Measurements from ENCODE around the gene CRYBB1. TPM values are rescaled to one million over a fixed set of nuclear protein-coding genes. Genes with fewer than 3 reads are reported as not detected.

Gene CRYBB1
- total RNA-seq, 3 donors from 2014 or later: 2.6 TPM; not detected in 2

DNA sequence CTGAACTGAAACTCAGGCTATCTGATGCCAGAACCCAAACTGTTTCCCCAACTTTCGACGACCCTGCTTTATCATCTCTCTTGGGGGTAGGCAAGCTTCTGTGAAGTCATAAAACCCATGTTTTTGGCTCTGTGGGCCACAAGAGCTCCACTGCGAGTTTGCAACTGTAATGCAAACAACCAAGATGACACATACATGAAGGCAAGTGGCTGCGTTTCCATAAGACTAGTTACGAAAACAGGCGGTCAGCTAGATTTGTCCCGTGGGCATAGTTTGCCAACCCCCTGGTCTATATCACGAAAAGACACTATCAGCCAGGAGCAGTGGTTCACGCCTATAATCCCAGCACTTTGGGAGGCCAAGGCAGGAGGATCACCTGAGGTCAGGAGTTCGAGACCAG is 65.4 kb downstream of the CRYBB1 start:
- H3K36me3 ChIP-seq: no peaks in the 10 kb centered on the region
- TF ChIP-seq POLR2A (IDR thresholded peaks at IDR 0.05): no peak
- TF ChIP-seq, protein P1, sequence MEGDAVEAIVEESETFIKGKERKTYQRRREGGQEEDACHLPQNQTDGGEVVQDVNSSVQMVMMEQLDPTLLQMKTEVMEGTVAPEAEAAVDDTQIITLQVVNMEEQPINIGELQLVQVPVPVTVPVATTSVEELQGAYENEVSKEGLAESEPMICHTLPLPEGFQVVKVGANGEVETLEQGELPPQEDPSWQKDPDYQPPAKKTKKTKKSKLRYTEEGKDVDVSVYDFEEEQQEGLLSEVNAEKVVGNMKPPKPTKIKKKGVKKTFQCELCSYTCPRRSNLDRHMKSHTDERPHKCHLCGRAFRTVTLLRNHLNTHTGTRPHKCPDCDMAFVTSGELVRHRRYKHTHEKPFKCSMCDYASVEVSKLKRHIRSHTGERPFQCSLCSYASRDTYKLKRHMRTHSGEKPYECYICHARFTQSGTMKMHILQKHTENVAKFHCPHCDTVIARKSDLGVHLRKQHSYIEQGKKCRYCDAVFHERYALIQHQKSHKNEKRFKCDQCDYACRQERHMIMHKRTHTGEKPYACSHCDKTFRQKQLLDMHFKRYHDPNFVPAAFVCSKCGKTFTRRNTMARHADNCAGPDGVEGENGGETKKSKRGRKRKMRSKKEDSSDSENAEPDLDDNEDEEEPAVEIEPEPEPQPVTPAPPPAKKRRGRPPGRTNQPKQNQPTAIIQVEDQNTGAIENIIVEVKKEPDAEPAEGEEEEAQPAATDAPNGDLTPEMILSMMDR (IDR thresholded peaks at IDR 0.05): no peak
- TF ChIP-seq POLR2AphosphoS5 (IDR thresholded peaks at IDR 0.05): no peak
- no peak overlapping the region for H3K4me3 ChIP-seq
- no peak overlapping the region for H3K27ac ChIP-seq
- DNase-seq (ENCODE audit: low spot score in 2 of 2): no peak
- H3K4me1 ChIP-seq: no peaks in the 10 kb centered on the region
- H3K27me3 ChIP-seq: no peaks in the 10 kb centered on the region
- intact Hi-C loops (cut with DNase I; ENCODE audit: low total_unique reads): no loop called here
- no peaks in the 10 kb centered on the region for H3K9me3 ChIP-seq

DNA sequence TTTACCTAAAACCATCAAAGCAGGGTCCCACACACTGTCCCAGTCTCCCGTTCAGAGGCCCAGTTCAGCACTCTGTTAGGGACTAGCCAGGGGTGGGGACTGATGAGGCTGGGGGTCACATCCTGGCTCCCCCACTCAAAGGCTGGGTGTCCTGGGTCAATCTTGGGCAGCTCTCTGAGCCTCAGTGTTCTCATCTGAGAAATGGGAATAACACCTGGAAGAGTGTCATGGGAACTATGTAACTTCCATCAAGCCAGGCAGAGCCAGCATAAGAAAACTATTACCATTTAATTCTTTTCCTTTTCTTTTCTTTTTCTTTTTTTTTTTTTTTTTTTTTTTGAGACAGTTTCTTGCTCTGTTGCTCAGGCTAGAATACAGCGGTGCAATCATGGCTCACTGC is 66.3 kb downstream of the CRYBB1 start:
- H3K27ac ChIP-seq: no peak overlapping the region
- DNase-seq (ENCODE audit: low spot score in 2 of 2): no peak
- TF ChIP-seq, protein P1 (IDR thresholded peaks at IDR 0.05): no peak
- TF ChIP-seq POLR2AphosphoS5 (IDR thresholded peaks at IDR 0.05) (no peak), POLR2A (IDR thresholded peaks at IDR 0.05) (no peak)
- no peaks in the 10 kb centered on the region for H3K27me3 ChIP-seq
- H3K9me3 ChIP-seq: no peaks in the 10 kb centered on the region
- no peaks in the 10 kb centered on the region for H3K36me3 ChIP-seq
- no peak overlapping the region for H3K4me3 ChIP-seq
- intact Hi-C loops (cut with DNase I; ENCODE audit: low total_unique reads): no loop called here
- no peaks in the 10 kb centered on the region for H3K4me1 ChIP-seq

DNA sequence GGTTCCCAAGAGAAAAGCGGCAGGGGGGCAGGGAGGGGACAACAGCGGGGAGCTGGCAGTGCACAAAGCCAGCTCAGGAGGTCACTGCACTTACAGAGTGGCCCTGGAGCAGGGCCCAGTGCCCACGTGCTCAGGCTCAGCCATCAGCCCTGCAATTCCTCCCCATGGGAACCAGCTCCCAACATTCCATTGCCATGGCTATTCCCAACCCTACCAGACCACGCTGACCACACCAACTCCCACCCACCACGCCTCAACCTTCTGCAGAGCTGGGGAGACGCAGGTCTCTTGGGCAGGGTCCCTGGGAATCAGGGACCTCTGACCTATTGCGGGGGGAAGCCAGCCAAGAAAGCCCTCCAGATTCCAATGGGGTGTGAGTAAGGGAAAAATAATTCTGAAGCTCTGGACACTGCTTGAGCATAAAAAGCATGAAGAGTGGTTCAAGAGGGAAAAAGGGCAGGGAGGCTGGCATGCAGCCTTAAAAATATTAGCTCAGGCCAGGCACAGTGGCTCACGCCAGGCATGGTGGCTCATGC is 67.3 kb downstream of the CRYBB1 start:
- intact Hi-C loops (cut with DNase I; ENCODE audit: low total_unique reads): no loop called here
- TF ChIP-seq POLR2AphosphoS5 (IDR thresholded peaks at IDR 0.05) (no peak), POLR2A (IDR thresholded peaks at IDR 0.05) (no peak)
- TF ChIP-seq, protein P1 (IDR thresholded peaks at IDR 0.05): no peak
- Histone ChIP-seq H3K4me1 (no peaks in the 10 kb centered on the region), H3K36me3 (no peaks in the 10 kb centered on the region), H3K9me3 (no peaks in the 10 kb centered on the region), H3K27me3 (no peaks in the 10 kb centered on the region), H3K27ac (no peak overlapping the region), H3K4me3 (no peak overlapping the region)
- DNase-seq (ENCODE audit: low spot score in 2 of 2): no peak

DNA sequence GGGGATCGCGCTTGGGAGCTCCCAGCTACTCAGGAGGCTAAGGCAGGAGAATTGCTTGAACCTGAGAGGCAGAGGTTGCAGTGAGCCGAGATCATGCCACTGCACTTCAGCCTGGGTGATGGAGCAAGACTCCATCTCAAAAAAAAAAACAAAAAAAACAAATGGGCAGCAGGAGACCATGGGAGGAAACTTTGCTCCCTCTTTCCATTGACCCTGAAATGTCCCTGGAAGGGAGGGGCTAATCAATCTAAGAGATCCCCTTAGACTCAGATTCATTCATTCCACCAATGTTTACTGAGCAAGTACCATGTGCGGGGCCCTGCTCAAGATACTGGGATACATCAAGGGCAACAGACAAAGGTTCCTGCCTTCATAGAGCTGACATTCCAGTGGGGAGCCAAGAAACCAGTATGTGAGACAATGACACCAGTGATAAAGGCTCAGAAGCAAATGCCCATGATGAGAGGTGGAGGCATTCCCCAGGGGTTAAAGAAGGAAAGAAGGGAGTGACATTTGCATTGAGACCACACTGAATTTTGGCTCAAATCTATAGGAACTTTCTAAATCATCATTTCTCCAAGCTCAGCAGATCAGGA is 67.8 kb downstream of the CRYBB1 start:
- H3K36me3 ChIP-seq: no peaks in the 10 kb centered on the region
- no peaks in the 10 kb centered on the region for H3K27me3 ChIP-seq
- H3K9me3 ChIP-seq: no peaks in the 10 kb centered on the region
- TF ChIP-seq POLR2AphosphoS5 (IDR thresholded peaks at IDR 0.05): no peak
- TF ChIP-seq, protein P1 (IDR thresholded peaks at IDR 0.05): no peak
- TF ChIP-seq POLR2A (IDR thresholded peaks at IDR 0.05): no peak
- intact Hi-C loops (cut with DNase I; ENCODE audit: low total_unique reads): loop anchor here (5.0 kb wide), 1 partner anchor 88 kb away; no protein-coding TSS in a partner anchor
- no peak overlapping the region for H3K27ac ChIP-seq
- H3K4me1 ChIP-seq: no peaks in the 10 kb centered on the region
- no peak for DNase-seq (ENCODE audit: low spot score in 2 of 2)
- H3K4me3 ChIP-seq: no peak overlapping the region

Other genes with a start within 250 kb of the CRYBB1 start
- 1 to 10 TPM in 1 of 3 donors, under 1 TPM in 2; 0.59 to 1.3 (median 0.64) TPM for gene ASPHD2, start 188.8 kb downstream of the CRYBB1 start, total RNA-seq
- 10 to 100 TPM; 29.0 to 43.6 (median 35.4) TPM for gene HPS4, start 134.2 kb downstream of the CRYBB1 start, total RNA-seq
- gene SRRD, start 134.2 kb downstream of the CRYBB1 start, total RNA-seq: 10 to 100 TPM in 2 of 3 donors, 1 to 10 TPM in 1; 8.8 to 17.4 (median 15.0) TPM
- 10 to 100 TPM; 27.5 to 34.5 (median 29.0) TPM for gene TFIP11, start 105.6 kb downstream of the CRYBB1 start, total RNA-seq
- gene TPST2, start 27.9 kb downstream of the CRYBB1 start, total RNA-seq: 10 to 100 TPM; 36.6 to 81.9 (median 59.8) TPM
- not detected for gene CRYBA4, start 3.9 kb upstream of the CRYBB1 start, total RNA-seq
- gene MIAT, start 39.6 kb upstream of the CRYBB1 start, total RNA-seq: 1 to 10 TPM in 2 of 3 donors, under 1 TPM in 1; 0.80 to 2.3 (median 1.9) TPM

Measured in breast epithelium (tissue), 4 donors.